HCT116 (cell line): Measurements from ENCODE around the gene PPM1F. TPM values are rescaled to one million over a fixed set of nuclear protein-coding genes. Genes with fewer than 3 reads are reported as not detected.

ENCODE experiments used
- ATAC-seq: fragments of 200-7000 bp; cut with Tn5 transposase; 2 replicates; pipeline ENCODE4 v1.9.1; 2020; ENCODE audit warnings: mild to moderate bottlenecking, moderate library complexity
- BruUV-seq: library from RNA; stranded (reverse); fragments of 400-500 nt; replicated peaks from 2 replicates; lab custom pipeline; 2021; lab: Mats Ljungman, UMichigan
- CTCF ChIA-PET: fragments of 300-600 bp; sonication (Branson Sonifier 250); formaldehyde crosslinking; loops from one replicate; lab custom pipeline; 2021; ENCODE audit warnings: antibody characterized with exemption; lab: Charles Lee
- POLR2A ChIA-PET: fragments of 300-600, 350-600 bp; sonication (Branson Sonifier 250); formaldehyde crosslinking; loops from one replicate; lab custom pipeline; 2021; ENCODE audit warnings: antibody characterized with exemption; lab: Charles Lee
- RAD21 ChIA-PET, 2 experiments: fragments of 300-600 bp; sonication (Branson Sonifier 250); formaldehyde crosslinking; loops; one replicate each; lab custom pipeline; 2023; ENCODE audit warnings: low total read pairs in 2 of 2; ENCODE audit not compliant: uncharacterized antibody in 2 of 2, unreplicated experiment in 2 of 2, low non-redundant PET in 1 of 2; lab: Charles Lee
- DNase-seq: peaks from one replicate; pipeline ENCODE4 v3.0.0-alpha.2; 2010; ENCODE audit warnings: low read depth, low spot score
- H2AFZ ChIP-seq: fragments of 200-600 bp; shearing (Covaris generic), sonication (generic); 2 replicates; pipeline ENCODE4 v1.6.1; 2017; ENCODE audit warnings: low read depth, mixed run types, mixed read lengths, antibody characterized with exemption, low read length; ENCODE audit not compliant: poor library complexity, severe bottlenecking
- H3K27ac ChIP-seq: 2 replicates; pipeline ENCODE4 v1.5.1; 2012; ENCODE audit warnings: low read depth, low read length
- H3K27me3 ChIP-seq: fragments of 200-600 bp; sonication (generic); 2 replicates; pipeline ENCODE4 v1.6.1; 2016; ENCODE audit warnings: mixed run types, low read length, mixed read lengths; ENCODE audit not compliant: insufficient read depth
- H3K36me3 ChIP-seq, 2 experiments: fragments of 200-500 bp in 1 of 2; fragments of 200-600 bp in 1 of 2; sonication (Bioruptor generic) in 1 of 2; sonication (generic) in 1 of 2; 2 replicates each; pipeline versions ENCODE4 v1.5.1 to v1.6.1; 2014 to 2016; ENCODE audit warnings: low read length in 2 of 2, inconsistent platforms in 1 of 2, mixed read lengths in 1 of 2, mixed run types in 1 of 2; ENCODE audit not compliant: insufficient read depth in 2 of 2, control insufficient read depth in 1 of 2
- H3K4me1 ChIP-seq, 2 experiments: fragments of 200-600 bp in 1 of 2; sonication (generic) in 1 of 2; 2 replicates each; pipeline versions ENCODE4 v1.5.1 to v1.6.1; 2012 to 2017; ENCODE audit warnings: low read length in 2 of 2, inconsistent platforms in 1 of 2, mild to moderate bottlenecking in 1 of 2, mixed read lengths in 1 of 2, mixed run types in 1 of 2, moderate library complexity in 1 of 2; ENCODE audit not compliant: insufficient read depth in 2 of 2, control insufficient read depth in 1 of 2
- H3K4me2 ChIP-seq: fragments of 200-600 bp; sonication (generic); 2 replicates; pipeline ENCODE4 v1.6.1; 2017; ENCODE audit warnings: mixed run types, low read length, mixed read lengths
- H3K4me3 ChIP-seq, 2 experiments: fragments of 200-600 bp in 1 of 2; sonication (generic) in 1 of 2; replicated peaks in 1 of 2; 2 replicates each; pipeline ENCODE4 v1.5.1; 2011 to 2016; ENCODE audit warnings: low read length in 2 of 2, control low read depth in 1 of 2, low read depth in 1 of 2, mild to moderate bottlenecking in 1 of 2, mixed read lengths in 1 of 2, mixed run types in 1 of 2
- H3K79me2 ChIP-seq: fragments of 200-600 bp; sonication (generic); 2 replicates; pipeline ENCODE4 v1.6.1; 2017; ENCODE audit warnings: mild to moderate bottlenecking, mixed run types, low read length, moderate library complexity, mixed read lengths; ENCODE audit not compliant: insufficient read depth
- H3K9ac ChIP-seq: fragments of 200-600 bp; sonication (generic); 2 replicates; pipeline ENCODE4 v1.6.1; 2016; ENCODE audit warnings: low read length, mixed read lengths
- H3K9me2 ChIP-seq: fragments of 200-600 bp; sonication (generic), shearing (Covaris generic); 2 replicates; pipeline ENCODE4 v1.6.1; 2017; ENCODE audit warnings: mixed run types, mild to moderate bottlenecking, moderate library complexity; ENCODE audit not compliant: insufficient read depth
- H3K9me3 ChIP-seq, 2 experiments: fragments of 200-500 bp in 1 of 2; fragments of 200-600 bp in 1 of 2; sonication (Bioruptor generic) in 1 of 2; sonication (generic) in 1 of 2; 2 replicates each; pipeline ENCODE4 v1.6.1; 2014 to 2017; ENCODE audit warnings: low read length in 2 of 2, mixed read lengths in 2 of 2, inconsistent platforms in 1 of 2, low read depth in 1 of 2, mild to moderate bottlenecking in 1 of 2, mixed run types in 1 of 2, moderate library complexity in 1 of 2; ENCODE audit not compliant: control insufficient read depth in 1 of 2, insufficient read depth in 1 of 2
- H4K20me1 ChIP-seq: fragments of 200-600 bp; sonication (generic), shearing (Covaris generic); 2 replicates; pipeline ENCODE4 v1.6.1; 2017; ENCODE audit warnings: mixed run types, mild to moderate bottlenecking, moderate library complexity; ENCODE audit not compliant: insufficient read depth
- ELF1 ChIP-seq: IDR thresholded peaks from 2 replicates; pipeline ENCODE4 v1.6.1; 2012; ENCODE audit warnings: low read depth, borderline replicate concordance
- EZH2 ChIP-seq: fragments of 200-600 bp; sonication (generic); IDR thresholded peaks from 2 replicates; pipeline ENCODE4 v1.6.1; 2017; ENCODE audit warnings: antibody characterized with exemption, mixed run types
- EZH2phosphoT487 ChIP-seq: fragments of 200-600 bp; IDR thresholded peaks from 2 replicates; pipeline ENCODE4 v1.6.1; 2018; ENCODE audit warnings: antibody characterized with exemption, borderline replicate concordance
- JUND ChIP-seq: IDR thresholded peaks from 2 replicates; pipeline ENCODE4 v1.6.1; 2012
- POLR2A ChIP-seq: IDR thresholded peaks from 2 replicates; pipeline ENCODE4 v1.7.0; 2011; ENCODE audit warnings: borderline replicate concordance; ENCODE audit not compliant: insufficient read depth, insufficient read length; ENCODE audit errors: extremely low read depth
- RAD21 ChIP-seq: IDR thresholded peaks from 2 replicates; pipeline ENCODE4 v1.6.1; 2012; ENCODE audit warnings: low read depth, mild to moderate bottlenecking
- SIN3A ChIP-seq: IDR thresholded peaks from 2 replicates; pipeline ENCODE4 v1.6.1; 2012; ENCODE audit warnings: low read depth
- SP1 ChIP-seq: IDR thresholded peaks from 2 replicates; pipeline ENCODE4 v1.6.1; 2012; ENCODE audit warnings: low read depth
- TCF7L2 ChIP-seq: IDR thresholded peaks from 2 replicates; pipeline ENCODE4 v1.7.0; 2011; ENCODE audit warnings: borderline replicate concordance, inconsistent platforms; ENCODE audit not compliant: insufficient read depth, insufficient read length; ENCODE audit errors: extremely low read depth
- intact Hi-C: fragments of 100-400 bp; cut with micrococcal nuclease; formaldehyde crosslinking; loops from 2 replicates; pipeline ENCODE4 v1.10.0; 2022
- total RNA-seq: library from RNA; stranded (reverse); gene quantifications from one replicate; pipeline ENCODE4 v1.2.1, GENCODE V29; 2021; ENCODE audit not compliant: unreplicated experiment
- TF ChIP-seq, protein P1 (sequence below): IDR thresholded peaks from 2 replicates; pipeline ENCODE4 v1.6.1; 2012; ENCODE audit warnings: low read depth
- TF ChIP-seq, protein P2 (sequence below): IDR thresholded peaks from 2 replicates; pipeline ENCODE4 v1.6.1; 2012
- TF ChIP-seq, protein P3 (sequence below), 3 experiments: fragments of 200-600 bp in 1 of 3; sonication (generic) in 1 of 3; IDR thresholded peaks in 2 of 3; conservative IDR thresholded peaks in 1 of 3; 2 replicates each; pipeline ENCODE4 v1.5.1; 2012 to 2017; ENCODE audit warnings: low read depth in 2 of 3, low read length in 2 of 3, antibody characterized with exemption in 1 of 3, borderline replicate concordance in 1 of 3, control low read depth in 1 of 3, mild to moderate bottlenecking in 1 of 3, mixed read lengths in 1 of 3, mixed run types in 1 of 3, moderate library complexity in 1 of 3; ENCODE audit not compliant: insufficient read depth in 1 of 3

PPM1F gene
- total RNA-seq, 1 experiment from 2014 or later, result 27.3 TPM

DNA sequence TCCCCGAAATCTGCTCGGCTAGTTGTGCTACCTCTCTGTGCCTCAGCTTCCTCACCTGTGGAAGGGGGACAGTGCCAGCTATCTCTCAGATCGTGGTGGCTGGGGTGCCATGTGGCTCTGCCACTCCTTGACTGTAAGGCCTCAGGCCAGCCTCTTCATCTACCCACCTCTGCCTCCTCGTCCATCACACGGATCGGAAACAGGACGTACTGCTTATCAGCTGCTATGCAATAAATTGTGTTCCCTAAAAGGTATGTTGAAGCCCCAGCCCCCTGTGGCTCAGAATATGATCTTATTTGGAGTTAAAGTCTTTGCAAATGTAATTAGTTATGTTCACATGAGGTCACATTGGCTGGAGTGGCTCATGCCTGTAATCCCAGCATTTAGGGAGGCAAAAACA, 7.8 kb downstream of the PPM1F start (continued):
- TF ChIP-seq, protein P1, sequence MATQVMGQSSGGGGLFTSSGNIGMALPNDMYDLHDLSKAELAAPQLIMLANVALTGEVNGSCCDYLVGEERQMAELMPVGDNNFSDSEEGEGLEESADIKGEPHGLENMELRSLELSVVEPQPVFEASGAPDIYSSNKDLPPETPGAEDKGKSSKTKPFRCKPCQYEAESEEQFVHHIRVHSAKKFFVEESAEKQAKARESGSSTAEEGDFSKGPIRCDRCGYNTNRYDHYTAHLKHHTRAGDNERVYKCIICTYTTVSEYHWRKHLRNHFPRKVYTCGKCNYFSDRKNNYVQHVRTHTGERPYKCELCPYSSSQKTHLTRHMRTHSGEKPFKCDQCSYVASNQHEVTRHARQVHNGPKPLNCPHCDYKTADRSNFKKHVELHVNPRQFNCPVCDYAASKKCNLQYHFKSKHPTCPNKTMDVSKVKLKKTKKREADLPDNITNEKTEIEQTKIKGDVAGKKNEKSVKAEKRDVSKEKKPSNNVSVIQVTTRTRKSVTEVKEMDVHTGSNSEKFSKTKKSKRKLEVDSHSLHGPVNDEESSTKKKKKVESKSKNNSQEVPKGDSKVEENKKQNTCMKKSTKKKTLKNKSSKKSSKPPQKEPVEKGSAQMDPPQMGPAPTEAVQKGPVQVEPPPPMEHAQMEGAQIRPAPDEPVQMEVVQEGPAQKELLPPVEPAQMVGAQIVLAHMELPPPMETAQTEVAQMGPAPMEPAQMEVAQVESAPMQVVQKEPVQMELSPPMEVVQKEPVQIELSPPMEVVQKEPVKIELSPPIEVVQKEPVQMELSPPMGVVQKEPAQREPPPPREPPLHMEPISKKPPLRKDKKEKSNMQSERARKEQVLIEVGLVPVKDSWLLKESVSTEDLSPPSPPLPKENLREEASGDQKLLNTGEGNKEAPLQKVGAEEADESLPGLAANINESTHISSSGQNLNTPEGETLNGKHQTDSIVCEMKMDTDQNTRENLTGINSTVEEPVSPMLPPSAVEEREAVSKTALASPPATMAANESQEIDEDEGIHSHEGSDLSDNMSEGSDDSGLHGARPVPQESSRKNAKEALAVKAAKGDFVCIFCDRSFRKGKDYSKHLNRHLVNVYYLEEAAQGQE, result no peak
- no peak for TF ChIP-seq EZH2phosphoT487
- TF ChIP-seq, protein P2, sequence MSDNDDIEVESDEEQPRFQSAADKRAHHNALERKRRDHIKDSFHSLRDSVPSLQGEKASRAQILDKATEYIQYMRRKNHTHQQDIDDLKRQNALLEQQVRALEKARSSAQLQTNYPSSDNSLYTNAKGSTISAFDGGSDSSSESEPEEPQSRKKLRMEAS, result no peak
- no peak for TF ChIP-seq TCF7L2
- TF ChIP-seq JUND, result no peak
- TF ChIP-seq RAD21, result no peak
- TF ChIP-seq EZH2, result no peak
- TF ChIP-seq SIN3A, result no peak
- no peak for TF ChIP-seq SP1
- TF ChIP-seq POLR2A, result no peak
- TF ChIP-seq, all 23 proteins: peak for 0

DNA sequence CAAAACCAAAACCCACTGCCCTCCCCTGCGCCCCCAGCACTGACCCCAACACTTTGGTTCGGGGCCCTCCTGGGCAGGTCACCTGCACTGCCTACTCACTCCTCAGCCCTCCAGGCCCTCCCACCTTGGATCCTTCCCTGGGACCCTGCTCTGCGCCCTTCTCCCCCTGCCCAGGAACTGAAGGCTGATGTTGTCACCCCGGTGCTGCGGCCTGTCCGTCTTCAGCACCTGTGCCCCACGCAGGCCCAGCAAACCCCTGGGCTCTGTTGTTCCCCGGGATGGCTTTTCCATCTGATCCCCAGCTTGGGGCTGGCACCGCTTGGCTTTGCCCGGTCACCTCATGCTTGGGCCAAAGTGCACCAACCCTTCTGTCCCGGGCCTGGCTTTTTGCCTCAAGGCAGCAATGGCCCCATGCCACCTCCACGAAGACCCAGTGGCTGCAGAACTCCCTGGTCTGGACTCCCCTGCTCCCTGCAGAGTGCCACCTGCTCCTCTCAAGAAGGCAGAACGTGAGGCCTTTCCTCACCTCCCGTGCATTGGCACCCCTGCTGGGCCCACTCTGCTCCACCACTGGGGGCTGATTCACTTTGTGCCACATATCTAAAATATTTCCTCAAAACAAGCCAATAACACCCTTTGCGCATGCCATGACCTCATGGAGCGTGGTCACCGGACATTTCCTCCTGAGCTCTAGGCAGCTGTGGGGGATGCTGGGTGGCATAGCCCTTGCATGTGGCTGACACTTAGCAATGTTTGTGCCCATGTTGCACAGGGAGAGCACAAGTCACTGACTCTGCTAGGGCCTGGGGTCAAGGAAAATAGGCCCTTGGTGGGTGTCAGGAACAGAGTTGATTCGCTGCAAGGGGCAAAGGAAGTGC, 8.8 kb downstream of the PPM1F start:
- ChIA-PET RAD21 (no interaction called here), CTCF (interaction anchor here (1.5 kb wide), 1 partner anchor 9 kb away, joined by 6 read pairs; the partner anchor contains the start of gene PPM1F)
- Histone ChIP-seq H3K27ac (no peak overlapping the region), H3K4me2 (peak overlapping the region; percentile 77), H3K79me2 (peaks cover 11% of the 10 kb centered on the region; the same call in 1 of the 2 replicates), H4K20me1 (no peaks in the 10 kb centered on the region), H3K27me3 (no peaks in the 10 kb centered on the region)
- DNase-seq, result no peak
- intact Hi-C loops, result no loop called here
- TF ChIP-seq SIN3A (no peak), EZH2phosphoT487 (no peak), ELF1 (no peak), EZH2 (no peak)
- TF ChIP-seq, protein P3, sequence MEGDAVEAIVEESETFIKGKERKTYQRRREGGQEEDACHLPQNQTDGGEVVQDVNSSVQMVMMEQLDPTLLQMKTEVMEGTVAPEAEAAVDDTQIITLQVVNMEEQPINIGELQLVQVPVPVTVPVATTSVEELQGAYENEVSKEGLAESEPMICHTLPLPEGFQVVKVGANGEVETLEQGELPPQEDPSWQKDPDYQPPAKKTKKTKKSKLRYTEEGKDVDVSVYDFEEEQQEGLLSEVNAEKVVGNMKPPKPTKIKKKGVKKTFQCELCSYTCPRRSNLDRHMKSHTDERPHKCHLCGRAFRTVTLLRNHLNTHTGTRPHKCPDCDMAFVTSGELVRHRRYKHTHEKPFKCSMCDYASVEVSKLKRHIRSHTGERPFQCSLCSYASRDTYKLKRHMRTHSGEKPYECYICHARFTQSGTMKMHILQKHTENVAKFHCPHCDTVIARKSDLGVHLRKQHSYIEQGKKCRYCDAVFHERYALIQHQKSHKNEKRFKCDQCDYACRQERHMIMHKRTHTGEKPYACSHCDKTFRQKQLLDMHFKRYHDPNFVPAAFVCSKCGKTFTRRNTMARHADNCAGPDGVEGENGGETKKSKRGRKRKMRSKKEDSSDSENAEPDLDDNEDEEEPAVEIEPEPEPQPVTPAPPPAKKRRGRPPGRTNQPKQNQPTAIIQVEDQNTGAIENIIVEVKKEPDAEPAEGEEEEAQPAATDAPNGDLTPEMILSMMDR (IDR thresholded peaks at IDR 0.05 in 2 of 3, conservative IDR thresholded peaks at IDR 0.05 in 1 of 3; ENCODE audit: borderline replicate concordance in 1 of 3, insufficient read depth in 1 of 3, low read depth in 2 of 3, low read length in 2 of 3), result no peak
- TF ChIP-seq, protein P2, result no peak
- TF ChIP-seq, all 23 proteins: peak for 0
- H3K4me3 ChIP-seq, result no peak overlapping the region
- peaks cover 6 to 25% of the 10 kb centered on the region in 2 experiments; a peak in 3 of 4 replicates for H3K36me3 ChIP-seq
- no peak overlapping the region for H3K9ac ChIP-seq
- POLR2A ChIA-PET, result no interaction called here
- no peak overlapping the region for H2AFZ ChIP-seq
- no peaks in the 10 kb centered on the region for H3K9me2 ChIP-seq
- ATAC-seq, result no peak
- no peaks in the 10 kb centered on the region for H3K9me3 ChIP-seq
- BruUV-seq, result no TSS peak
- peaks cover 18 to 41% of the 10 kb centered on the region in 2 experiments for H3K4me1 ChIP-seq
